NCI-H510A (cell line): ENCODE data around the gene CRPPA.

ENCODE experiments used
- DNase-seq: peaks from one replicate; lab custom pipeline; 2025; lab: John Stamatoyannopoulos, UW

CRPPA gene

GRCh38 chr7:16422917-16423316 is 1.6 kb upstream of the CRPPA start:
- DNase-seq = no peak

- no peak for DNase-seq
Measured at GRCh38 chr7:16422103-16422435, 731 bp upstream of the CRPPA start.

DNA sequence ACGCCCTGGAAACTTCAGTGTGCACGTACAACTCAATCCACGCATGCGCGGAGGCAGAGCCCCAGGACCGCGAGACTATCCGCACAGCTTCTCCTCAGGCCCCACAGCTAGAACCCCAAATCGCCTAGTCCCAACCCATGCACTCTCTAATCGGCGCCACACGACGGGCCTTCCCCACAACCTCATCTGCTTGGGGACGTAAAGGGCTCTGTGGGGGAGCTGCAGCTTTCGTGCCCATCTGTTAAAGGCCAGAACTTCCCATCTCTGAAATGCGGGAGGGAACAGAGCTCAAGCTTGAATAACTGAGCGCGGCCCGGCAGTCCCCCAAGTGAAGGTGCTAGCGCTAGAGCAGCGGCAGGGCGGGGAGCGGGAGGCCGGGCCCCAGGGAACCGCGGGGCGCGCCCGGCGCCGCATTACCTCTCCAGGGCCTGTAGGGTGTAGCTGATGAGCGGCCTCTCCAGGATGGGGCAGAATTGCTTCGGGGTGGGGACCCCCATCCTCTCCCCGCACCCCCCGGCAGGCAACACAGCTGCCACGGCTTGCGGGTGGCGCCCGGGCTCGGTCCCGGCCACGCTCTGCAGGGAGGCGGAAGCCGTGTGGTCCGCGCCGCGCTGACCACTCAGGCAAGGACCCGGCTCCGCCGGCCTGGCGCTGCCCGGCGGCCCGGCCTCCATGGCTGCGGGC is 547 bp downstream of the CRPPA start:
- peak; percentile 87 for DNase-seq

DNA sequence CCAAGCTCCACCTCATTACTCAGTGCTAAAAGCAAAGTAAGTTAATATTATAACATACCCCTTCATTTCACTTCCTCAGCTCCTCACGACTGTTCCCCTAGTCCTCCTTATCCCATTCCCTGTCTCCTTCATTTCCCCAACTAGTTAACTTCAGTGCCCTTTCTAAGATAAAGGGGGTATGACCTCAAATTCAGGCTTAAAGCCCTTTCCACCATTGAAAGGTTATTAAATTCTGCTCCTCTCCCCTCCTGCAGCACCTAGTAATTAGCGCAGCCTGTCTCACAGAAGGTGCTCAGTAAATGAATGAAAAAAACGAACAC is 1.0 kb downstream of the CRPPA start:
- DNase-seq = no peak

GRCh38 chr7:16419859-16420258 is 1.5 kb downstream of the CRPPA start:
- DNase-seq = no peak

- DNase-seq = no peak
Measured at GRCh38 chr7:16419126-16419525, 2.2 kb downstream of the CRPPA start.

- DNase-seq = no peak
Measured at GRCh38 chr7:16417906-16418305, 3.4 kb downstream of the CRPPA start.

DNA sequence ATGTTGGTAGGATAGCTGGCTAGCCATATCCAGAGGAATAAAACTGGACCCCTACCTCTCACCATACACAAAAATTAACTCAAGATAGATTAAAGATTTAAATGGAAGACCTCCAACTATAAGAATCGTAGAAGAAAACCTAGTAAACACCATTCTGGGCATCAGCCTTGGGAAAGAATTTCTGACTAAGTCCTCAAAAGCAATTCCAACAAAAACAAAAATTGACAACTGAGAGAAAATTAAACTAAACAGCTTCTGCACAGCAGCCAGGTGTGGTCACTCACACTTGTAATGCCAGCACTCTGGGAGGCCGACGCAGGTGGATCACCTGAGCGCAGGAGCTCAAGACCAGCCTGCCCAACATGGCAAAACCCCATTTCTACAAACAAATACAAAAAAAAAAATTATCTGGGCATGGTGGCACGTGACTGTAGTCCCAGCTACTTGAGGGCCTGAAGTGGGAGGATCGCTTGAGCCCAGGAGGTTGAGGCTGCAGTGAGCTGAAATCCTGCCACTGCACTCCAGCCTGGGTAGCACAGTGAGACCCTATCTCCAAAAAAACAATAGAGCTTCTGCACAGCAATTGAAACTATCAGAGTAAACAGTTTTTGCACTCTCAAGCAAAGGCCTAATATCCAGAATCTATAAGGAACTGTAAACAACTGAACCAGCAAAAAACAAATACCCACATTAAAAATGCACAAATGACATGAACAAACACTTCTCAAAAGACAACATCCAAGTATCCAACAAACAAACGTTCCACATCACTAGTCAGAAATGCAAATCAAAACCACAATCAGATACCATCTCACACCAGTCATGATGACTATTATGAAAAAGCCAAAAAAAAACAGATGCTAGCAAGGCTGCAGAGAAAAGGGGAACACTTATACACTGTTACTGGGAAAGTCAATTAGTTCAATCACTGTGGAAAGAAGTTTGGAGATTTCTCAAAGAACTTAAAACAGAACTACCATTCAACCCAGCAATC is 4.8 kb downstream of the CRPPA start:
- no peak for DNase-seq

DNA sequence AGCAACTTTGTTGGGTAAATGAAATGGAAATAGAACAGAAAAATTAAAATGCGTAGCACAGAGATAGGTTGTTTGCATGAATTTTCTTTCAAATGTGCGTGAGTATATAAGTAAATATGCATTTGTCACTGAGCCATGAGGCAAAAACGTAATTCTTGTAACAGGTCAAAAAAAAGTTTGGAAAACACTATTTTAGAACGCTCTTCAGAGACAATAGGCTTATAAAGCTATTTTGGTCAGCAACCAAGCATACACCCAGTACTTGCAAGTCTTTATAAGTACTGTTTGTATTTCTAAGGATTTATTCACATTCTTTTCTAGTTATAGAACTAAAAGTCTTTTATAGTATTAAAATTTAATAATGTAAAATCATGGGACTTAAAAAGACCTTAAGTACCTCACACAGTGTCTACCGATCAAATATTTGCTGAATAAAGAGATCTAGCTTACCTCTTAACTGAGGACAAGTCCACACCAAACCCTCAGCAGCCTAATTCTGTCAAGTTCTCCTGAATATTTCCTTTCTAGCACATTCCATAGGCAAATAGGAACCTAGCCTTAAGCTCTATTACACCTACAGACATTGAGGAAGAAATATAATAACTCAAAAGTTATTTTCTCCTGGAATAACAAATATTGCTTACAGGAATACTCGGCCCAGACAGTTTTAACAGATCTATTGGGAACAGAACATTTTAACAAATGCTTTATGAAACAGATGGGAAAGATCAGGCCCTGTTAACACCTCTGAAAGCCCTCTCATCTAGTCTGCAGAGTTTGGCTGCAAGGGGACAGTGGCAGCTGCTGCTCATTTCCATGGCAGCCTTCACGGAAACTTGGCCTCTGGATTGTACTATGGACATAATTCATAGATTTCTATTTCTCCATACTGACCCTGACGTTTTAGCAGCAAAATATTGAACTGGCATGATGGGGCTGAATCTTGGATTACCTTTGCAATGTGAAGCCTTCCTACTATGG is 8.8 kb downstream of the CRPPA start:
- DNase-seq = no peak

DNA sequence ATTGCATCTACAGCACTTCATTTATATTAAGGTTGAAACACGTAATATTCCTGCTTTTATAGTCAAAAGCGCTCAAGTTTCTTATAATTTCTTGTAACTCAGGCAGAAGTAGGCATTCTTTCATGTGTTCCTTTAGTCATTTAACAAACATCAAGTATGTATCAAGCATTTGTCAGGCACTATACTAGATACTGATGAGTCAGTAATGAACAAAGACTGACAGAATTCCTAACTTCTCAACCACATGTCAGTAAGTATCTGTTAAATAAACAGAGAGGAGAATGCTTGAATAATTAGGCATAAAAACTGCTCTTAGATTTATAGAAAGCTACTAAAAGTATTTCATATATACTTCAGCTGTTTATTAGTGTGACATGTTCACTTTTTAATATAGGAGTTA is 9.9 kb downstream of the CRPPA start:
- no peak for DNase-seq

DNA sequence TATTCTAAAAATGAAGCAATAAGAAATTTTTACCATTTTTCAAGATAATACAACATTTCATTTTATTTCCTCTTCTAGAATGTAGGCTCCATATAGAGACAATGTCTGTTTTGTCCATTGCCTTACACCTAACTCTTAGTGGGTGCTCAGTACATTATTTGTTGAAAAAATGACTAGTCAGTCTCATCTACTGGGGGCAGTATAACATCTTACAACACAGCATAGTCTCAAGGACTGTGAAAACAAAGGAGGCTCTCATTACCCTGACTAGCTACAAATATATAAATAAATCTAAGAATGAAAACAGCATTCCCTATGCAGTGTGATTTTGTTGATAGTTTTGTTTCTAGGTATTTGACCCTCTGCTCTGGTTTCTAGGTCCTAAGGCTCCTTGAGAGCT is 11.6 kb downstream of the CRPPA start:
- no peak for DNase-seq

GRCh38 chr7:16404636-16405035 is 16.7 kb downstream of the CRPPA start:
- DNase-seq = no peak

- DNase-seq = no peak
Measured at GRCh38 chr7:16403475-16403874, 17.9 kb downstream of the CRPPA start.

GRCh38 chr7:16402940-16403339 is 18.4 kb downstream of the CRPPA start:
- DNase-seq = no peak

DNA sequence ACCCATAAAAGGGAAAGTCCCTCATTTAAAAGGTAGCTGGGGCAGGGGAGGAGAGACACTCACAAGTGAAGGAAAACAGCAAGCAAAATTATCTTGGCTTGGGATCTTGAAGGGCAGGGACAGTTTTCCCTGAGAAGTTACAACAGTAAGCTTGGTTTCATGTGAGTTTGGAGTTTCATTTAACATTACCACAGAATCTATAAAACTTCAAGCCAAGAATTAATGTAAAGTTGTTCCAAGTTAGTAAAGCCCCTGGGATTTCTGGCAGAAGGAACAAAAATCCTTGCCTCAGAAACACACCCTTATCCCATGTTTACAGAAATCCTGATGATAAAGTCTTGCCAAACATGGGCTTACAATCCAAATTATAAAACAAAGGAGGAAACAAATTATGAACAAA is 19.2 kb downstream of the CRPPA start:
- no peak for DNase-seq

- no peak for DNase-seq
Measured at GRCh38 chr7:16400893-16401275, 20.5 kb downstream of the CRPPA start.

- DNase-seq = no peak
Measured at GRCh38 chr7:16399916-16400892, 21.1 kb downstream of the CRPPA start.

GRCh38 chr7:16399265-16399831 is 22.0 kb downstream of the CRPPA start:
- DNase-seq = no peak

- no peak for DNase-seq
Measured at GRCh38 chr7:16398146-16399017, 23.0 kb downstream of the CRPPA start.
